ENCODE results near the gene IGLON5.
A peak's percentile ranks its signal among the peaks of the same experiment; 100 is the strongest.

The IGLON5 gene

GRCh38 chr19:51311351-51312257, at the start of gene IGLON5:
Gene IGLON5 (plus strand): TSS chr19:51311644. CDS start chr19:51311848, 204 bp downstream.
- no peak for DNase-seq

GRCh38 chr19:51263808-51264207, 47.6 kb upstream of the IGLON5 start:
- DNase-seq = no peak

- peak; percentile 29 for DNase-seq
Measured at GRCh38 chr19:51271067-51271466, 40.4 kb upstream of the IGLON5 start.

- DNase-seq = no peak
Measured at GRCh38 chr19:51272183-51272810, 39.1 kb upstream of the IGLON5 start.

- no peak for DNase-seq
Measured at GRCh38 chr19:51274049-51274770, 37.2 kb upstream of the IGLON5 start.

- DNase-seq = no peak
Measured at GRCh38 chr19:51277112-51277511, 34.3 kb upstream of the IGLON5 start.

GRCh38 chr19:51282335-51282734, 29.1 kb upstream of the IGLON5 start:
- no peak for DNase-seq

GRCh38 chr19:51285682-51286081, 25.8 kb upstream of the IGLON5 start:
- DNase-seq = no peak

- DNase-seq = no peak
Measured at GRCh38 chr19:51289635-51290034, 21.8 kb upstream of the IGLON5 start.

GRCh38 chr19:51292971-51293370, 18.5 kb upstream of the IGLON5 start:
- peak; percentile 70 for DNase-seq

GRCh38 chr19:51293571-51294210, 17.8 kb upstream of the IGLON5 start:
- DNase-seq = no peak

GRCh38 chr19:51294211-51294976, 17.1 kb upstream of the IGLON5 start:
- no peak for DNase-seq

- DNase-seq = no peak
Measured at GRCh38 chr19:51294977-51295375, 16.5 kb upstream of the IGLON5 start.

GRCh38 chr19:51295382-51296126, 15.9 kb upstream of the IGLON5 start:
- DNase-seq = no peak

GRCh38 chr19:51296336-51297093, 14.9 kb upstream of the IGLON5 start:
- peak; percentile 60 for DNase-seq

GRCh38 chr19:51297406-51297805, 14.0 kb upstream of the IGLON5 start:
- DNase-seq = no peak

- DNase-seq = no peak
Measured at GRCh38 chr19:51301266-51301665, 10.2 kb upstream of the IGLON5 start.

GRCh38 chr19:51305479-51305878, 6.0 kb upstream of the IGLON5 start:
- DNase-seq = no peak

- no peak for DNase-seq
Measured at GRCh38 chr19:51316688-51317087, 5.2 kb downstream of the IGLON5 start.

- DNase-seq = no peak
Measured at GRCh38 chr19:51317376-51317775, 5.9 kb downstream of the IGLON5 start.

- no peak for DNase-seq
Measured at GRCh38 chr19:51317968-51318367, 6.5 kb downstream of the IGLON5 start.
